HCT116 (cell line): ENCODE results near the gene DNMT3A. TPM values are rescaled to one million over a fixed set of nuclear protein-coding genes. Genes with fewer than 3 reads are reported as not detected.

Source experiments
- ATAC-seq: fragments of 200-7000 bp; cut with Tn5 transposase; 2 replicates; pipeline ENCODE4 v1.9.1; 2020; ENCODE audit warnings: mild to moderate bottlenecking, moderate library complexity
- BruUV-seq: library from RNA; stranded (reverse); fragments of 400-500 nt; replicated peaks from 2 replicates; lab custom pipeline; 2021; lab: Mats Ljungman, UMichigan
- CTCF ChIA-PET: fragments of 300-600 bp; sonication (Branson Sonifier 250); formaldehyde crosslinking; loops from one replicate; lab custom pipeline; 2021; ENCODE audit warnings: antibody characterized with exemption; lab: Charles Lee
- POLR2A ChIA-PET: fragments of 300-600, 350-600 bp; sonication (Branson Sonifier 250); formaldehyde crosslinking; loops from one replicate; lab custom pipeline; 2021; ENCODE audit warnings: antibody characterized with exemption; lab: Charles Lee
- RAD21 ChIA-PET, 2 experiments: fragments of 300-600 bp; sonication (Branson Sonifier 250); formaldehyde crosslinking; loops; one replicate each; lab custom pipeline; 2023; ENCODE audit warnings: low total read pairs in 2 of 2; ENCODE audit not compliant: uncharacterized antibody in 2 of 2, unreplicated experiment in 2 of 2, low non-redundant PET in 1 of 2; lab: Charles Lee
- DNase-seq: peaks from one replicate; pipeline ENCODE4 v3.0.0-alpha.2; 2010; ENCODE audit warnings: low read depth, low spot score
- H2AFZ ChIP-seq: fragments of 200-600 bp; shearing (Covaris generic), sonication (generic); 2 replicates; pipeline ENCODE4 v1.6.1; 2017; ENCODE audit warnings: low read depth, mixed run types, mixed read lengths, antibody characterized with exemption, low read length; ENCODE audit not compliant: poor library complexity, severe bottlenecking
- H3K27ac ChIP-seq: 2 replicates; pipeline ENCODE4 v1.5.1; 2012; ENCODE audit warnings: low read depth, low read length
- H3K27me3 ChIP-seq: fragments of 200-600 bp; sonication (generic); 2 replicates; pipeline ENCODE4 v1.6.1; 2016; ENCODE audit warnings: mixed run types, low read length, mixed read lengths; ENCODE audit not compliant: insufficient read depth
- H3K36me3 ChIP-seq, 2 experiments: fragments of 200-500 bp in 1 of 2; fragments of 200-600 bp in 1 of 2; sonication (Bioruptor generic) in 1 of 2; sonication (generic) in 1 of 2; 2 replicates each; pipeline versions ENCODE4 v1.5.1 to v1.6.1; 2014 to 2016; ENCODE audit warnings: low read length in 2 of 2, inconsistent platforms in 1 of 2, mixed read lengths in 1 of 2, mixed run types in 1 of 2; ENCODE audit not compliant: insufficient read depth in 2 of 2, control insufficient read depth in 1 of 2
- H3K4me1 ChIP-seq, 2 experiments: fragments of 200-600 bp in 1 of 2; sonication (generic) in 1 of 2; 2 replicates each; pipeline versions ENCODE4 v1.5.1 to v1.6.1; 2012 to 2017; ENCODE audit warnings: low read length in 2 of 2, inconsistent platforms in 1 of 2, mild to moderate bottlenecking in 1 of 2, mixed read lengths in 1 of 2, mixed run types in 1 of 2, moderate library complexity in 1 of 2; ENCODE audit not compliant: insufficient read depth in 2 of 2, control insufficient read depth in 1 of 2
- H3K4me2 ChIP-seq: fragments of 200-600 bp; sonication (generic); 2 replicates; pipeline ENCODE4 v1.6.1; 2017; ENCODE audit warnings: mixed run types, low read length, mixed read lengths
- H3K4me3 ChIP-seq, 2 experiments: fragments of 200-600 bp in 1 of 2; sonication (generic) in 1 of 2; replicated peaks in 1 of 2; 2 replicates each; pipeline ENCODE4 v1.5.1; 2011 to 2016; ENCODE audit warnings: low read length in 2 of 2, control low read depth in 1 of 2, low read depth in 1 of 2, mild to moderate bottlenecking in 1 of 2, mixed read lengths in 1 of 2, mixed run types in 1 of 2
- H3K79me2 ChIP-seq: fragments of 200-600 bp; sonication (generic); 2 replicates; pipeline ENCODE4 v1.6.1; 2017; ENCODE audit warnings: mild to moderate bottlenecking, mixed run types, low read length, moderate library complexity, mixed read lengths; ENCODE audit not compliant: insufficient read depth
- H3K9ac ChIP-seq: fragments of 200-600 bp; sonication (generic); 2 replicates; pipeline ENCODE4 v1.6.1; 2016; ENCODE audit warnings: low read length, mixed read lengths
- H3K9me2 ChIP-seq: fragments of 200-600 bp; sonication (generic), shearing (Covaris generic); 2 replicates; pipeline ENCODE4 v1.6.1; 2017; ENCODE audit warnings: mixed run types, mild to moderate bottlenecking, moderate library complexity; ENCODE audit not compliant: insufficient read depth
- H3K9me3 ChIP-seq, 2 experiments: fragments of 200-500 bp in 1 of 2; fragments of 200-600 bp in 1 of 2; sonication (Bioruptor generic) in 1 of 2; sonication (generic) in 1 of 2; 2 replicates each; pipeline ENCODE4 v1.6.1; 2014 to 2017; ENCODE audit warnings: low read length in 2 of 2, mixed read lengths in 2 of 2, inconsistent platforms in 1 of 2, low read depth in 1 of 2, mild to moderate bottlenecking in 1 of 2, mixed run types in 1 of 2, moderate library complexity in 1 of 2; ENCODE audit not compliant: control insufficient read depth in 1 of 2, insufficient read depth in 1 of 2
- H4K20me1 ChIP-seq: fragments of 200-600 bp; sonication (generic), shearing (Covaris generic); 2 replicates; pipeline ENCODE4 v1.6.1; 2017; ENCODE audit warnings: mixed run types, mild to moderate bottlenecking, moderate library complexity; ENCODE audit not compliant: insufficient read depth
- CBX3 ChIP-seq: IDR thresholded peaks from 2 replicates; pipeline ENCODE4 v1.6.1; 2012; ENCODE audit warnings: low read depth
- CEBPB ChIP-seq: IDR thresholded peaks from 2 replicates; pipeline ENCODE4 v1.6.1; 2012; ENCODE audit warnings: low read depth
- EZH2 ChIP-seq: fragments of 200-600 bp; sonication (generic); IDR thresholded peaks from 2 replicates; pipeline ENCODE4 v1.6.1; 2017; ENCODE audit warnings: antibody characterized with exemption, mixed run types
- JUND ChIP-seq: IDR thresholded peaks from 2 replicates; pipeline ENCODE4 v1.6.1; 2012
- POLR2A ChIP-seq: IDR thresholded peaks from 2 replicates; pipeline ENCODE4 v1.7.0; 2011; ENCODE audit warnings: borderline replicate concordance; ENCODE audit not compliant: insufficient read depth, insufficient read length; ENCODE audit errors: extremely low read depth
- RAD21 ChIP-seq: IDR thresholded peaks from 2 replicates; pipeline ENCODE4 v1.6.1; 2012; ENCODE audit warnings: low read depth, mild to moderate bottlenecking
- SRF ChIP-seq: IDR thresholded peaks from 2 replicates; pipeline ENCODE4 v1.6.1; 2012; ENCODE audit warnings: low read depth
- TCF7L2 ChIP-seq: IDR thresholded peaks from 2 replicates; pipeline ENCODE4 v1.7.0; 2011; ENCODE audit warnings: borderline replicate concordance, inconsistent platforms; ENCODE audit not compliant: insufficient read depth, insufficient read length; ENCODE audit errors: extremely low read depth
- YY1 ChIP-seq: IDR thresholded peaks from 2 replicates; pipeline ENCODE4 v1.6.1; 2011; ENCODE audit warnings: low read length, low read depth, moderate library complexity, mild to moderate bottlenecking; ENCODE audit not compliant: insufficient replicate concordance; ENCODE audit errors: extremely low read depth
- ZFX ChIP-seq: fragments of 450-650 bp; IDR thresholded peaks from 2 replicates; pipeline ENCODE4 v1.6.1; 2017
- ZNF274 ChIP-seq: fragments of 200-500 bp; sonication (Bioruptor generic); IDR thresholded peaks from 2 replicates; pipeline ENCODE4 v1.6.1; 2014; ENCODE audit warnings: mild to moderate bottlenecking, low read depth, low read length, inconsistent platforms
- intact Hi-C: fragments of 100-400 bp; cut with micrococcal nuclease; formaldehyde crosslinking; loops from 2 replicates; pipeline ENCODE4 v1.10.0; 2022
- total RNA-seq: library from RNA; stranded (reverse); gene quantifications from one replicate; pipeline ENCODE4 v1.2.1, GENCODE V29; 2021; ENCODE audit not compliant: unreplicated experiment
- TF ChIP-seq, protein P1 (sequence below), 3 experiments: fragments of 200-600 bp in 1 of 3; sonication (generic) in 1 of 3; IDR thresholded peaks in 2 of 3; conservative IDR thresholded peaks in 1 of 3; 2 replicates each; pipeline ENCODE4 v1.5.1; 2012 to 2017; ENCODE audit warnings: low read depth in 2 of 3, low read length in 2 of 3, antibody characterized with exemption in 1 of 3, borderline replicate concordance in 1 of 3, control low read depth in 1 of 3, mild to moderate bottlenecking in 1 of 3, mixed read lengths in 1 of 3, mixed run types in 1 of 3, moderate library complexity in 1 of 3; ENCODE audit not compliant: insufficient read depth in 1 of 3
- TF ChIP-seq, protein P2 (sequence below): IDR thresholded peaks from 2 replicates; pipeline ENCODE4 v1.6.1; 2012
- TF ChIP-seq, protein P3 (sequence below): IDR thresholded peaks from 2 replicates; pipeline ENCODE4 v1.6.1; 2012
- TF ChIP-seq, protein P4 (sequence below): IDR thresholded peaks from 2 replicates; pipeline ENCODE4 v1.6.1; 2011; ENCODE audit warnings: mild to moderate bottlenecking, low read length, moderate library complexity; ENCODE audit not compliant: insufficient replicate concordance; ENCODE audit errors: extremely low read depth

Gene DNMT3A
- total RNA-seq, 1 experiment from 2014 or later: 14.3 TPM

DNA sequence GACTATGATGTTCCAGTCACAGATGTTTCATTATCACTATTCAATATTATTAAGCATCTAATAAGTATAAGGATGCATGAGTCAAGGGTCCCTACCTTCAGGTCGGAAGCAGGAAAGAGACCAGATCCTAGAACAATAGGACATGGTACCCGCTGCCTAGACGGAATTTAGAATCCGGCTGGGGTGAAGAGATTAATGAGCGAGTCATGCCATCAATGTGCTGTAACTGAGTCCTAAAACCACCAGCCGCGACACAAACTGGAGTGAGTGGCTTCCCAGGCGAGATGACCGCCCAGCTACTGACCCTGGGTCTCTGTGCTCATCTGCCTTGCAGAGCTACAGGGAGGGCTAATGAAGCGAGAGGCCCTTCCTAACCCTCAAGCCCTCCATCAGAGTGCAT lies 73.6 kb downstream of the DNMT3A start:
- Histone ChIP-seq H3K27me3 (no peaks in the 10 kb centered on the region), H3K4me1 (no peaks in the 10 kb centered on the region), H3K36me3 (peaks cover 0 to 2% of the 10 kb centered on the region in 2 experiments; a peak in 1 of 4 replicates), H3K9me2 (no peaks in the 10 kb centered on the region), H3K27ac (no peak overlapping the region), H3K79me2 (no peaks in the 10 kb centered on the region), H3K4me3 (no peak overlapping the region), H3K9me3 (no peaks in the 10 kb centered on the region), H3K9ac (no peak overlapping the region), H3K4me2 (no peak overlapping the region), H4K20me1 (no peaks in the 10 kb centered on the region; the same call in 1 of the 2 replicates), H2AFZ (no peak overlapping the region)
- no peak for ATAC-seq
- CTCF ChIA-PET: interaction anchor here (1.2 kb wide), 1 partner anchor 8 kb away, joined by 3 read pairs; no protein-coding TSS in a partner anchor
- intact Hi-C loops: no loop called here
- TF ChIP-seq SRF: no peak
- TF ChIP-seq EZH2: no peak
- no peak for TF ChIP-seq YY1
- no peak for TF ChIP-seq ZFX
- TF ChIP-seq, protein P1, sequence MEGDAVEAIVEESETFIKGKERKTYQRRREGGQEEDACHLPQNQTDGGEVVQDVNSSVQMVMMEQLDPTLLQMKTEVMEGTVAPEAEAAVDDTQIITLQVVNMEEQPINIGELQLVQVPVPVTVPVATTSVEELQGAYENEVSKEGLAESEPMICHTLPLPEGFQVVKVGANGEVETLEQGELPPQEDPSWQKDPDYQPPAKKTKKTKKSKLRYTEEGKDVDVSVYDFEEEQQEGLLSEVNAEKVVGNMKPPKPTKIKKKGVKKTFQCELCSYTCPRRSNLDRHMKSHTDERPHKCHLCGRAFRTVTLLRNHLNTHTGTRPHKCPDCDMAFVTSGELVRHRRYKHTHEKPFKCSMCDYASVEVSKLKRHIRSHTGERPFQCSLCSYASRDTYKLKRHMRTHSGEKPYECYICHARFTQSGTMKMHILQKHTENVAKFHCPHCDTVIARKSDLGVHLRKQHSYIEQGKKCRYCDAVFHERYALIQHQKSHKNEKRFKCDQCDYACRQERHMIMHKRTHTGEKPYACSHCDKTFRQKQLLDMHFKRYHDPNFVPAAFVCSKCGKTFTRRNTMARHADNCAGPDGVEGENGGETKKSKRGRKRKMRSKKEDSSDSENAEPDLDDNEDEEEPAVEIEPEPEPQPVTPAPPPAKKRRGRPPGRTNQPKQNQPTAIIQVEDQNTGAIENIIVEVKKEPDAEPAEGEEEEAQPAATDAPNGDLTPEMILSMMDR (IDR thresholded peaks at IDR 0.05 in 2 of 3, conservative IDR thresholded peaks at IDR 0.05 in 1 of 3; ENCODE audit: borderline replicate concordance in 1 of 3, insufficient read depth in 1 of 3, low read depth in 2 of 3, low read length in 2 of 3): no peak
- TF ChIP-seq, protein P2, sequence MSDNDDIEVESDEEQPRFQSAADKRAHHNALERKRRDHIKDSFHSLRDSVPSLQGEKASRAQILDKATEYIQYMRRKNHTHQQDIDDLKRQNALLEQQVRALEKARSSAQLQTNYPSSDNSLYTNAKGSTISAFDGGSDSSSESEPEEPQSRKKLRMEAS: no peak
- TF ChIP-seq CBX3: no peak
- TF ChIP-seq JUND: no peak
- TF ChIP-seq, protein P3, sequence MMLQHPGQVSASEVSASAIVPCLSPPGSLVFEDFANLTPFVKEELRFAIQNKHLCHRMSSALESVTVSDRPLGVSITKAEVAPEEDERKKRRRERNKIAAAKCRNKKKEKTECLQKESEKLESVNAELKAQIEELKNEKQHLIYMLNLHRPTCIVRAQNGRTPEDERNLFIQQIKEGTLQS: no peak
- TF ChIP-seq RAD21: no peak
- TF ChIP-seq TCF7L2: no peak
- TF ChIP-seq ZNF274: no peak
- no peak for TF ChIP-seq CEBPB
- no peak for TF ChIP-seq POLR2A
- TF ChIP-seq, protein P4, sequence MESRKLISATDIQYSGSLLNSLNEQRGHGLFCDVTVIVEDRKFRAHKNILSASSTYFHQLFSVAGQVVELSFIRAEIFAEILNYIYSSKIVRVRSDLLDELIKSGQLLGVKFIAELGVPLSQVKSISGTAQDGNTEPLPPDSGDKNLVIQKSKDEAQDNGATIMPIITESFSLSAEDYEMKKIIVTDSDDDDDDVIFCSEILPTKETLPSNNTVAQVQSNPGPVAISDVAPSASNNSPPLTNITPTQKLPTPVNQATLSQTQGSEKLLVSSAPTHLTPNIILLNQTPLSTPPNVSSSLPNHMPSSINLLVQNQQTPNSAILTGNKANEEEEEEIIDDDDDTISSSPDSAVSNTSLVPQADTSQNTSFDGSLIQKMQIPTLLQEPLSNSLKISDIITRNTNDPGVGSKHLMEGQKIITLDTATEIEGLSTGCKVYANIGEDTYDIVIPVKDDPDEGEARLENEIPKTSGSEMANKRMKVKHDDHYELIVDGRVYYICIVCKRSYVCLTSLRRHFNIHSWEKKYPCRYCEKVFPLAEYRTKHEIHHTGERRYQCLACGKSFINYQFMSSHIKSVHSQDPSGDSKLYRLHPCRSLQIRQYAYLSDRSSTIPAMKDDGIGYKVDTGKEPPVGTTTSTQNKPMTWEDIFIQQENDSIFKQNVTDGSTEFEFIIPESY: no peak
- POLR2A ChIA-PET: no interaction called here
- RAD21 ChIA-PET: no interaction called here
- BruUV-seq: no TSS peak
- DNase-seq: no peak
